Measurements from ENCODE around the gene CDH9.
"Not testable (repeated sequence)": the region's sequence is repeated elsewhere in the genome, so short reads cannot be mapped to it uniquely, and the experiment has no call there.

The CDH9 gene

DNA sequence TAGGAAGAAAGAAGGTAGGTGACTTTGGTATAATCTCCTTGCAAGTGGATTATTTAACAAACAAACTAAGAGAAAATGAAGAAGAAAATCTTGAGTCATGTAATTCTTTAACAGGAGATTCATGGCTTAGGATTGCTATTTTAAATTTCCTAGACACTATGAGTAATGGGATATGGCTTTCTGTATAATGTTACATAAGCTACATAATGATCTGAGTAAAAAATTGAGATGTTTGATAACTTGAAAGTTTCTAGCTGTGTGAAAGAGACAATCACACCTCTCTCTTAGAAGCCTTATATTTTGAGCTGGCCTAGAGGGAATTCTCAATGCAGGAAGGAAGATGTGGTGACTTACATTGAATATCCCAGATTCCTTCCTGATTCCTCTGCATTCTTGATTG lies 92.5 kb downstream of the CDH9 start:
- no peak for DNase-seq (ENCODE audit: low read depth)

DNA sequence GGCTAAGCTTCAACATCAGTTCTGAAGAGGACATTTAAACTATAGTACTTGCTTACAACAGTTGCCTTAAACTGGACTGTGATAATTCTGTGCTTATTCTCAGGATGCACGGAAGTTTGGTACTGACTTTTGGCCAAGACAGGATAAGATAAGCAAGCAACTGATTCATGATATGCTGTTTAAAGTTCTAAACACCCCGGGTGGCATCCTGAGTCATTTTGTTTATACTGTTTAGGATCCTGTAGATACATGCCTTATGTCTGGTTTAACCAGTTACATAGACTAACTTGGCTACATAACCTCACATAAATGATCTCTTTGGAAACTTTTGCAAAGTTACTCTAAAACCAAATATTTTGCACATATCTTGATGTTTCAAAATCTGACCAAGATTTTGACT lies 95.9 kb downstream of the CDH9 start:
- no peak for DNase-seq (ENCODE audit: low read depth)

DNA sequence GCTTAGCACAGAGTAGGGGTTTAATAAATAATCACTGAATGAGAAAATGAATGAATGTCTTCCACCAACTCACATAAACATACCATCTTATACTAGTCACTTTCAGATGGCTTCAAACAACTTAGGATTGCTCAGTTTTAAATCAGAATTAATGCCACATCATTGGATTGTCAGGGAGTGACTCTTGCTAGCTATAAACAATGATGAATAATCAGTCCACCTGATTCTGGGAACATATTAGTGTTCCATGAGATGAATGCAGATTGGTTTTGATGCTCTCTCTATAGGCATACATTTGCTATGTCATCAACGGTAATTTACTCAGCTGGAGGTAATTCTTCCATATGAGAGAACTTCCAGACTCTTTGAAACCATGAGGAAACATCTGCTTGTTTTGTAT lies 97.4 kb downstream of the CDH9 start:
- no peak for DNase-seq (ENCODE audit: low read depth)

DNA sequence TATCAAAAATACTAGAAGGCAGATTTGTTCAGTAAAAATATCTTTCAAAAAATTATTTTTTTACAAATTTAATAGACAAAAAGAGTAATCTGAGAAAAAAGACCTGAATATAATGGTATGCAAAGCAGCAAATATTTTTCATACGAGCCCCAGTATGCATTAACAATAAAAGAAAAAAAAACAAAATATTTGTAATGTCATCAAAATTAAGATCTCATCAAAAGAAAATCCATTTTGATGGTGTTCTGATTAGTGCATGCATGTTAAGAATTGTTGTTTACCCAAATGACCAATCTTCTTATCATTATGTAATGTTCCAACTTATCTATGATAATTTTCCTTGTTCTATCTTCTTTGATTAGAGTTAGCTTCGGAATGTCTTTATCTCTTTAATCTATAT lies 106.1 kb downstream of the CDH9 start:
- DNase-seq (ENCODE audit: low read depth): no peak

DNA sequence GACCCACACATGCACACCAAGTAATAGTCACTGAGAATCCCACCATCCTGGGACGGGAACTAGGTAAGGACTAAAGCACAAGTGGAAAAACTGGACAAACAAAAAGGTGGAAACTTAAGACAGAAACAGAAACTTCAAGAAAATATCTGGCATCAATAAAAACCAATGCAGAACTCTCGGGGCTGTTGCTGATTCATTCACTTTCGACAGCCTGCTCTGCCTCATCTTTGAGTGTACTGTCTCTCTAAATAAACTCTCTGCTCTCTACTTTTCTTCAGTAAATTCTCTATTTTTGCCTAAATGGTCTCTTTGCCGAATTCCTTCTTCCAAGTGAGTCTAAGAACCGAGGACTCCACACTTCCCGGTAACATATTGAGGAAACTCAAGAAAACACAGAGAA lies 116.9 kb downstream of the CDH9 start:
- DNase-seq (ENCODE audit: low read depth): no peak

DNA sequence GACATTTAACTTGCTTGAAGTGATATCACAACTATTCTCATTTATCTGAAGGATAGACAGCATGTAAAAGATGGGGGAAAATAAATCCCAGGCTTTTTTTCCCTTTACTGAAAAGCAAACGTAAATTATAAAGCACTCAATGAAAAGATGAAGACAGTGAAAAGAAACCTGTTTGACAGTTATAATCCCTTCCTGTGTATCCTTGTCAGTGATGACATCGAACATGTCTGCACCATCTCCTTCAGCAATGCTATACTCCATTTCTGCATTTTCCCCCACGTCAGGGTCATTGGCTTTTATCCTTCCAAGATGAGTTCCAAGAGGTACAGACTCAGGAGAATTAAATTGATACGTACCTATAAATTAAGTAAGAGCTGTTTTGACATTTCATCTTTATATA lies 134.9 kb downstream of the CDH9 start:
- DNase-seq (ENCODE audit: low read depth): no peak

DNA sequence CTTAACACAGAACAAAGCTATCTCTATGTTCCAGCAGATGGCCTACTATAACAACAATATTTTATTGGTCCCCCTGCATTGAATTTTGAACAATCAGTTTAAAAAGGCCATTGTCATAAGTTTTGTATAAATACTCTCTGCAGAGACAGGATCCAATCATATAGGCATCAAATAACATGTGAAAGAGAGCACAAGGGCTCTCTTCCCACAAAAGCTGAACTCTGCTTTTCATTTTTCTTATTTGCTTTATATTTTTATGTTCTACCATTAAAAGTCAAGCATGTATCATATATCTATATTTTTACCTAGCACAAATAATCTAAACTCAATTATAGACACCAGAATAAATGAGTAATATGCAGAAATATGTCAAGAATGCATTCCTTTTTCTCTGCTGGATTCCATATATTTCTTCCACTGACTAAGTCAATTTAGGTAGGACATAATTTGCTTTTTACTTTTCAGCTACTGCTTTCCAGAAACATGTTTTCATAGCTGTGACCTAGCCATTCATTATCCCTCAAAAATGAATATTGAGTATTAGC lies 143.6 kb downstream of the CDH9 start:
- DNase-seq (ENCODE audit: low read depth): no peak

DNA sequence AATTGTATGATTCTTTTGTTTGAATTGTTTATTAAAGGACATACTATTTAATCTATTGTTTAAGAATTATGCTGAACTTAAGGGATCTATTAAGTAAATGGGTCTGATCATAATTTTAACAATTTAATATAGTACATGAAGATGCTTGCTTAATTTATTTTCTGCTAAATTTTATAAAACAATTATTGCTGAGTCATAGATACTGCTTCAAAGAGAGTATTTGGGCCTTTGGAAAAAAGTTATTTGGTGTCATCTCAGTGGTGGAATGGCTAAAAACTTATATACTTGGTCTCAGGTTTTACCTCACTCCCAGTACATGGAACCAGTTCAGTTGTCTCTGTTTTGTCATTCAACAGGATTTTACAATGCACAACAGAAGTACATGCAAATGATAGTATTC lies 145.3 kb downstream of the CDH9 start:
- no peak for DNase-seq (ENCODE audit: low read depth)

DNA sequence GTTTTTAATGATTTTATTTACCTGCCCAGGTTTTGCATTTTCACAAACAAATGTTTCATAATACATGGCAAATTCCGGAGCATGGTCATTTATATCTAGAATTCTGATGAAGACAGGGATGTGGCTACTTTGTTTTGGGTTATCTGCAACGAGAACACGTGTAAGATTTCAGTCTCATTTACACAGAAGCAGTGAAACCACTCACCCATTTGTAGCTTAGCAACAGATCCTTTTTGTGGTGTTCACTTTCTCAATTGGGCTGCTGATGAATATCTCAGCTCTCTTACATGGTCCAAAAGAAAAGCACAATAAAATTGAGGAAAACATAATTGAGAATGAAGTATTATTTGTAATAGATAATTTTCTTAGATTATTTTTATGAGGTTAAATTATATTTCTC lies 148.6 kb downstream of the CDH9 start:
- no peak for DNase-seq (ENCODE audit: low read depth)

DNA sequence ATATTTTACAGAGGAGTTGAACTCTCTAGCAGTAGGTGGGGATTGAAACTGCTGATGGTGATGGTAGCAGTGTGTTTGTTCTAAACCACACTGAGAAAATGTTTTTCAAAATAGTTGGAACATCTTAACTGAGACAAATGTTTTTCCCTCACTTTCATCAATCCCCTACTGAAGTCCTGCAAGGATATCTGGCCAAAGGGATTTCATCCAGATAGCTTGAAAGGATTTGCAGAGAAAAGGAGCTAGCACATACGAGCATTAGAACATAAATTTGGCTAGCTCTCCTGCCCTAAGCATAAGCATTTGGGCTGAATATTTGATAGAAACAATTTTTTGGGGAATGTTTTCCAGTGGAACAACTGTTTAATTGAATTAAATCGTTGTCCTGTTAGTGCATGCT lies 153.9 kb downstream of the CDH9 start:
- no peak for DNase-seq (ENCODE audit: low read depth)

DNA sequence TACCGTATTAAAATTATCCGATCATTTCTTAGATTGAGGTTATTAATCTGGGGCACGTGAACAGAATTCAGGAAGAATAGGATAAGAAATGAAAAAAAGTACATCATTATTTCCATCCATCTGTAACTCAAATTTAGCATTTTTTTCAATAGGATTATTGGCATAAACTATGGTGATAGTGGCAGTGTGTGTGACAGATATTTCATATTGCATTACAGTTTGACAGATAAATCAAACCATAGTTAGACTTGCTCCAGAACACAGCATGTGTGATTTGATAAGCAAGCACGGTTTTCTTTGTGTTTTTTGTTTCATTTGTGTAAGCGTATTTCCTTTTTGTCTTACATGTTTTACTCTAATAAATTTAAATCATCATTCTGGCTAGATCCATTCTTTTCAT lies 155.0 kb downstream of the CDH9 start:
- DNase-seq (ENCODE audit: low read depth): no peak

DNA sequence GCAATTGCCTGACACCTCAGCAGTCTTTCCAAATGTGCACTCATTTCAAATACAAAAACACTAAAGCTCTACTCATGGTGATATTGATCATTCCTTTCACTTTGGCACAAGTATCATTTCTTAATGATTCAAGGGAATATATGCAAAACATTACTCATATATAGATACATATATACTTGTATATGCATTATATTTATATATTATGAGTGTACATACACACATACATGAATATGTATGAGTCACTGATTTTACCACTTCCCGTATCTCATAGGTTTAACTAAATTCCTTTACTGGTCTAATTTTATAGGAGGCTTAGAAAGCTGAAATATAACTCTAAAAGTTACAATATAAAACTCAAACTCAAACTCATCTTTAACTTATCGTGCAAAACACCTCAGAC lies 156.5 kb downstream of the CDH9 start:
- DNase-seq (ENCODE audit: low read depth): no peak

DNA sequence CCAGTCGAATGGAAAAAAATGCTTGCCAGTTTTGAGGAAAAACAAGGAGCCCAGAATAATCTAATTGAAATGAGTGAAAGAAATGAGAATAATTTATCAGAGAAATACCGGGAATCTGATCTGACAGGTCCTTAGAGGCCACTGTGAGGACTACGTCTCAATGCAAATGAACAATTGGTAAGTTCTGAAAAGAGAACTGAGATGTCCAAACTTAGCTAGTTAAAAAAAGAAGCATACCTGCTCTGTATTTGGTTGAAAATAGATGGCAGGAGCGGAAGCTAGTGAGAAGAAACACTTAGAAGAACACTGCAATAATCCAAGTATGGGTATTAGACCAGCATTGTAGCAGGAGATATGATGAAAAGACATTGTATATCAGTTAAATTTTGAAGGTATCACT lies 161.2 kb downstream of the CDH9 start:
- DNase-seq (ENCODE audit: low read depth): no peak

DNA sequence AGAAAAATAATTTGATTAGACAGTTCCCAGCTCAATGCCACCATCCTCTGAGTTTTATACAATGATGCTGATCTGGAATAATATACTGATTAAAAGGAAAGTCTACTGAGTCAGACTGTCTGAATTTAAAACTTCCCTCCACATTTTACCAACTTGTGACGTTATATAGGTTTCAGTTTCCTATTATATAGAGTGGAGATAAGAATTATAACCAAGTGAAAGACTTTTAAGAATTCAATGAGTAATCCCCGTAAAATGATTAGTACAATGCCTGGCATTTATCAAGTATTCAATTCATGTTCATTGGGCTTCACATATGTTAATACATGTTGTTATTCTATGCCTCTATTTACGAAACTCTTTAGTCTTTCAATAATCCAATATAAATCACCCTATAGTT lies 166.0 kb downstream of the CDH9 start:
- DNase-seq (ENCODE audit: low read depth): no peak

DNA sequence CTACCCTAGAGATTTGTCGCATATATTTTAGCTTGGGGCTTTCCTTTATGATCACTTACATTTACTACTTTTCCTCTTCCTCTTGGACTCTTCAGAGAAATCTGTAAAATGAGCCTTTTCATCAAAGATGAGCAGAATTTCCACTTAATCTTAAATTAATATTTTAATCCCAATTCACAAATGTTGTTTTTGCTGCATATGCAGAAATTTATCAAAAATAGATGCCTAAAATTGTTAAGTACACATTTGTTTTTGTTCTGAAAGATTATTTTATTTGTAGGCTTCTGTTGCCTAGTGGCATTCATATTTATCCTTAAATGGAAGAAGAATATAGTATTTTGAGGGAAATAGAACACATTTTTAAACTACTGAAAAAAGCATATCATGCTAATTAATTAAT lies 168.6 kb downstream of the CDH9 start:
- DNase-seq (ENCODE audit: low read depth): no peak

DNA sequence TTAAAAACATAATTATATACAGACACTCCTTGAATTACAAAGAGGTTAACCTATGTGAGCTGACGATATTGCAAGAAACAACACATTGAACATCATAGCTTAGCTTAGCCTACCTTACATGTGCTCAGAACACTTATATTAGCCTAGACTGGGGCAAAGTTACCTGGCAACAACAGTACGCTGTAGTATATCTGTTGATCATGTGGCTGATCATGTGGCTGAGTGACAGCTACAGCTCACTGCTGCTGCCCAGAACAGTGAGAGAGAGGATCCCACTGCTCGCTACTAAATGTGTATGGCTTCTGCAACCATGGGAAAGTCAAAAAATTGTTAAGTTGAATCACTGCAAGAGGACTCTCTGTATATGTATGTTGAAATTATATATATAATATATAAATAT lies 169.9 kb downstream of the CDH9 start:
- DNase-seq (ENCODE audit: low read depth): no peak

DNA sequence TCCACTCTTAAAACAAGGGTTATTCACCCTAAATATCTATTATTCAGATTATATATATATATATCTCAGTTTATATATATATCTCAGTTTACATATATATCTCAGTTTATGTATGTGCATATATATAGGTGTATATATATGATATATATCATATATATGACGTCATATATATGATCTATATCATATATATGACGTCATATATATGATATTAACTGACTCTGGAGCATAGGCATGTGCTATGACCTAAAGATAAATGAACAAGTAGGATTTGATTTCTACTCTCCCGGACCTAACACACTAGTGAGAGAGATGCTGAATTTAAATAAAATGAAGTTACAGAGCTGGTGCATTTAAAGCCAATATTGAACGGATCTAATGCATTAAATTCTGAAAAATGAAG lies 174.3 kb downstream of the CDH9 start:
- DNase-seq (ENCODE audit: low read depth): no peak

DNA sequence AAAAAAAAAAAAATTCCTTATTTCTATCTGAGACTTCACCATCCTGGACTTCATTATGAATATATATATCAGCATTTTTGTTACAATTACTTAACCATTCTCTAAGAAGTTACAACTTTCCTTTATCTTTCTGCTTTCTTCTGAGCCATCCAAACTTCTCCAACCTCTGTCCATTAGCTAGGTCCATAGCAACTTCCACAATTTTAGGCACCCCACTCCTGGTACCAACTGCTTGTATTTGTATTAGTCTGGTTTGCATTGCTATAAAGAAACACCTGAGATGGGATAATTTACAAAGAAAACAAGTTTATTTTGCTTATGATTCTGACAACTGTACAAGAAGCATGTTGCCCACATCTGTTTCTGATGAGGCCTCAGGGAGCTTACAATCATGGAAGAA lies 182.1 kb downstream of the CDH9 start:
- DNase-seq (ENCODE audit: low read depth): no peak

DNA sequence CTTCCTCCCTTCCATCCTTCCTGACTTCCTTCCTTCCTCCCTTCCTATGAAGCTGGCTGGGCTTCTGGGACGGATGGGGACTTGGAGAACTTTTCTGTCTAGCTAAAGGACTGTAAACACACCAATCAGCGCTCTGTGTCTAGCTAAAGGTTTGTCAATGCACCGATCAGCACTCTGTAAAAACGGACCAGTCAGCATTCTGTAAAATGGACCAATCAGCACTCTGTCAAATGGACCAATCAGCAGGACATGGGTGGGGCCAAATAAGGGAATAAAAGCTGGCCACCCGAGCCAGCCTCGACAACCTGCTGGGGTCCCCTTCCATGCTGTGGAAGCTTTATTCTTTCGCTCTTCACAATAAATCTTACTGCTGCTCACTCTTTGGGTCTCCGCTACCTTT lies 185.9 kb downstream of the CDH9 start:
- not testable (repeated sequence) for DNase-seq (ENCODE audit: low read depth)

DNA sequence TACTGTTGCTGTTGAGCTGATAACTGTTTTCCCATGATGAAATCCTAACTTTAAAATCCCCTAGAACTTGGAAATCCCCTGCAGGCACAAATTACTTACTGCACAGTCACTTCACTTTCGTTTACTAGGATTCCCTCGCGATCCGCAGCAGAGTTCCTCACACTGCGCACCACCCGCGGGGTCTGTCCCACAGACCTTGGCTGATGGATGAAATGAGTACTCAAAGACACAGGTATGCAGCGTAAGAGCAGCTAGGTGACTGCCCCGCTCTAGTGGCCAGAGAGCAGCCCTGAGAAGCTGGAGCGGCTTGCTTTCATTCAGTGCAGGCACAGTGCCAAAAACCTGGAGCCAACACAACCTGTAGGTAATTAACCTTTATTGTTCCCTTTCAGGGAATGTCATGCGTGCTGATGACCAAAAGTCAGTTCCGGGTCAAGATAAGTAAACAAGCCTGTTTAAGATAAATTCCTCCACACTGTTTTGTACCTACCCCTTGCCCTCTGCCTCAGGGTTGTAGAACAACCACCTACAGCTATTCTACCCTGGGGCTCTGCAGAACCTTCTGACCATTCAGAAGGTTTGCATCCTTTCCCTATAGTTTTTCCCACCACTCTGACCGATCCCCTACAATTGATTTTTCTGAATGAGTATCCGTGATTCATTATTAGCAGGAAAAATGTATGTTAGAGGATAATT lies 191.2 kb downstream of the CDH9 start:
- DNase-seq (ENCODE audit: low read depth): no peak

DNA sequence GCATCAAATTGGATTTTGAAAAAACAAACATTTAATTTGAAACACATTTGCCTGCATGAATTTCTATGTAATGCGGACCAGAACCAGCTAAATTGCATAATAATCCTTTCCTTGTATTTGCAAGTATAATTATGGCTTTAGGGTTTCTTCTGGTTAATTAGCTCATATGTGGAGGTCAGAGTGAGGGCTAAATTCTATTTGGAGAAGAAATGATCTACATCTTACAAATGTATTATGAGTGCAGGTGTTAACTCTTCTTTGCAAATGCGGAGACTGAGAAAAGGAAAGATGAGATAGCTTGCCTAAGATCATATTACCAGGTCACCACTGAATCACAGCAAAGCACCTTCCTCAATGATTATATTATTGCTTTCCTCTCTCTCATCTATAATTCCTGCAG lies 194.7 kb downstream of the CDH9 start:
- no peak for DNase-seq (ENCODE audit: low read depth)

DNA sequence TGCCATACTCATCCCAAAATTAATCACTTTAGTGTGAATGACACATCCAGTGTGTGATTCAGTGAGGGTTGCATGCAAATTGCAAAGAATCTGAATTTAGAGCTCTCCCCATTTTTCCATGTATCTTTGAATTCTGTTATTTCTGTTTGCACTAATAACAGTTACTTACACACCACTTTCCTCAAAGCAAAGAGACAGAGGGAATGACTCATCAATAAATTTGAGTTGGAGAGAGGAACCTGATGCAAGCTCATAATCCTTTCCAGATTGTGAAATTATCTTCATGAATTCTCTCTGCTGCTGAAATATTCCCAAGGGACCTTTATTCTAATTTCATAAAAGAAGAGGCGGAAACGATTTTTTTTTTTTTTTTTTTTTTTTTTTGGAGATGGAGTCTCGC lies 204.8 kb downstream of the CDH9 start:
- no peak for DNase-seq (ENCODE audit: low read depth)

All from GM04504 (cell line).